NCI-H748 (cell line): ENCODE results near the gene ARHGEF28.

Source experiments
- DNase-seq: peaks from one replicate; lab custom pipeline; 2025; ENCODE audit not compliant: unreplicated experiment; lab: John Stamatoyannopoulos, UW

The ARHGEF28 gene

GRCh38 chr5:73623060-73623459, 2.9 kb upstream of the ARHGEF28 start:
- no peak for DNase-seq

GRCh38 chr5:73623901-73624404, 2.0 kb upstream of the ARHGEF28 start:
- DNase-seq: peak; percentile 18

- no peak for DNase-seq
These were observed 1.1 kb upstream of the ARHGEF28 start for GRCh38 chr5:73624888-73625287.

GRCh38 chr5:73625372-73625943, 538 bp upstream of the ARHGEF28 start:
- no peak for DNase-seq

- DNase-seq: no peak
These were observed 868 bp downstream of the ARHGEF28 start for GRCh38 chr5:73626814-73627313.

- no peak for DNase-seq
These were observed 3.5 kb downstream of the ARHGEF28 start for GRCh38 chr5:73629456-73629855.

- no peak for DNase-seq
These were observed 4.8 kb downstream of the ARHGEF28 start for GRCh38 chr5:73630765-73631164.

GRCh38 chr5:73631500-73631899, 5.5 kb downstream of the ARHGEF28 start:
- no peak for DNase-seq

GRCh38 chr5:73633060-73633459, 7.1 kb downstream of the ARHGEF28 start:
- no peak for DNase-seq

- no peak for DNase-seq
These were observed 10.4 kb downstream of the ARHGEF28 start for GRCh38 chr5:73636408-73636807.

- no peak for DNase-seq
These were observed 11.6 kb downstream of the ARHGEF28 start for GRCh38 chr5:73637565-73637964.

- DNase-seq: no peak
These were observed 12.5 kb downstream of the ARHGEF28 start for GRCh38 chr5:73638344-73639095.

GRCh38 chr5:73640861-73641320, 14.9 kb downstream of the ARHGEF28 start:
- DNase-seq: no peak

- no peak for DNase-seq
These were observed 15.8 kb downstream of the ARHGEF28 start for GRCh38 chr5:73641811-73642210.

GRCh38 chr5:73642344-73642743, 16.3 kb downstream of the ARHGEF28 start:
- DNase-seq: no peak

- DNase-seq: no peak
These were observed 18.5 kb downstream of the ARHGEF28 start for GRCh38 chr5:73644385-73644963.

GRCh38 chr5:73647721-73648120, 21.7 kb downstream of the ARHGEF28 start:
- no peak for DNase-seq

GRCh38 chr5:73648515-73648914, 22.5 kb downstream of the ARHGEF28 start:
- no peak for DNase-seq

- DNase-seq: no peak
These were observed 23.9 kb downstream of the ARHGEF28 start for GRCh38 chr5:73649926-73650325.

- DNase-seq: no peak
These were observed 26.4 kb downstream of the ARHGEF28 start for GRCh38 chr5:73652391-73652790.

- peak; percentile 9 for DNase-seq
These were observed 28.3 kb downstream of the ARHGEF28 start for GRCh38 chr5:73654171-73654811.
